Transverse colon (tissue), 4 donors: ENCODE data around the gene TUFM. TPM values are rescaled to one million over a fixed set of nuclear protein-coding genes. Genes with fewer than 3 reads are reported as not detected.

Source experiments
- DNase-seq: peaks from one replicate; pipeline ENCODE4 v3.0.0-alpha.2; 2019
- H3K27ac ChIP-seq, 4 donors: fragments of 200-600 bp; sonication (generic); 2 replicates each; pipeline ENCODE4 v1.5.1; 2016 to 2018; ENCODE audit warnings: inconsistent platforms in 4 of 4
- H3K27me3 ChIP-seq: fragments of 200-600 bp; sonication (generic); 2 replicates; pipeline ENCODE4 v1.5.1; 2017; ENCODE audit warnings: inconsistent platforms
- H3K36me3 ChIP-seq, 4 donors: fragments of 200-600 bp; sonication (generic); 2 replicates each; pipeline ENCODE4 v1.5.1; 2017 to 2019; ENCODE audit warnings: inconsistent platforms in 4 of 4
- H3K4me1 ChIP-seq, 4 donors: fragments of 200-600 bp; sonication (generic); 2 replicates each; pipeline ENCODE4 v1.5.1; 2017 to 2020; ENCODE audit warnings: inconsistent platforms in 4 of 4
- H3K4me3 ChIP-seq, 4 donors: fragments of 200-600 bp; sonication (generic); 1 replicate in 1 of 4; 2 replicates in 3 of 4; pipeline versions ENCODE4 v1.5.1 to v1.6.1; 2017 to 2019; ENCODE audit warnings: inconsistent platforms in 4 of 4
- H3K9me3 ChIP-seq, 2 donors: fragments of 200-600 bp; sonication (generic); 2 replicates each; pipeline ENCODE4 v1.5.1; 2017 to 2019; ENCODE audit warnings: inconsistent platforms in 2 of 2
- CTCF ChIP-seq, 5 experiments: fragments of 200-600 bp in 3 of 5; fragments of 450-650 bp in 2 of 5; sonication (generic) in 3 of 5; IDR thresholded peaks; 1 replicate in 2 of 5; 2 replicates in 3 of 5; pipeline ENCODE4 v1.5.1; 2016 to 2017; ENCODE audit warnings: antibody characterized with exemption in 5 of 5, inconsistent platforms in 3 of 5, mild to moderate bottlenecking in 2 of 5, moderate library complexity in 1 of 5
- EP300 ChIP-seq: sonication (generic); formaldehyde crosslinking; IDR thresholded peaks from one replicate; pipeline ENCODE4 v1.6.1; 2017; ENCODE audit warnings: antibody characterized with exemption, low read depth
- POLR2A ChIP-seq: fragments of 450-650 bp; IDR thresholded peaks from one replicate; pipeline ENCODE4 v1.6.1; 2016; ENCODE audit warnings: antibody characterized with exemption, mild to moderate bottlenecking, moderate library complexity
- POLR2AphosphoS5 ChIP-seq, 3 donors: sonication (generic); formaldehyde crosslinking; IDR thresholded peaks; one replicate each; pipeline ENCODE4 v1.6.1; 2016; ENCODE audit warnings: antibody characterized with exemption in 3 of 3
- WGBS, 2 donors: methylation state at CpG; one replicate each; pipeline ENCODE4 v1.1.5; 2018; ENCODE audit warnings: low coverage in 1 of 2; 5-methylcytosine and 5-hydroxymethylcytosine counted together
- in situ Hi-C, 4 donors: fragments of 200-750 bp; cut with MboI; loops; one replicate each; pipeline versions ENCODE4 v1.15.0 to v1.15.1; 2017; ENCODE audit warnings: low sequenced_read_pairs in 3 of 4, low pct_ligation_motif_present in 1 of 4, low pct_unique_long_range_greater_than_20kb in 1 of 4
- intact Hi-C: fragments of 100-400 bp; cut with DNase I; formaldehyde crosslinking; loops from one replicate; pipeline ENCODE4 v1.15.1; 2023; ENCODE audit warnings: low total_unique reads
- total RNA-seq, 4 donors: library from RNA; depleted of rRNA; stranded (reverse); fragments of >200 nt; gene quantifications; one replicate each; pipeline ENCODE4 v1.1.0, GENCODE V29; 2016

TUFM gene
- total RNA-seq, 4 donors from 2014 or later = 126 to 190 (median 143) TPM

GRCh38 chr16:28876019-28876659 lies 30.0 kb upstream of the TUFM start:
- Histone ChIP-seq H3K4me3 (no peak overlapping the region), H3K27me3 (no peaks in the 10 kb centered on the region), H3K27ac (no peak overlapping the region), H3K9me3 (no peaks in the 10 kb centered on the region), H3K36me3 (peaks cover 0 to 3% (median 0%) of the 10 kb centered on the region in 4 donors), H3K4me1 (peaks cover 5 to 17% (median 13%) of the 10 kb centered on the region in 4 donors)
- WGBS, 2 donors = 72% methylated on average over 17 of the region's 17 CpGs; no CpG with 5 or more reads in 1 of the 2 donors
- in situ Hi-C loops = no loop called here
- intact Hi-C loops = no loop called here
- no peak for TF ChIP-seq EP300
- no peak for TF ChIP-seq POLR2AphosphoS5 (IDR thresholded peaks at IDR 0.05)
- no peak for TF ChIP-seq CTCF (IDR thresholded peaks at IDR 0.05)
- no peak for TF ChIP-seq POLR2A
- DNase-seq = no peak

- no peak overlapping the region for H3K4me3 ChIP-seq
- no peaks in the 10 kb centered on the region for H3K27me3 ChIP-seq
- WGBS, 2 donors = 65% methylated on average over 13 of the region's 13 CpGs; no CpG with 5 or more reads in 1 of the 2 donors
- in situ Hi-C loops = no loop called here
- intact Hi-C loops = no loop called here
- no peak overlapping the region for H3K27ac ChIP-seq
- TF ChIP-seq CTCF (IDR thresholded peaks at IDR 0.05) = no peak
- TF ChIP-seq POLR2AphosphoS5 (IDR thresholded peaks at IDR 0.05) = no peak
- no peak for TF ChIP-seq POLR2A
- TF ChIP-seq EP300 = no peak
- peaks cover 0 to 9% (median 0%) of the 10 kb centered on the region in 4 donors for H3K36me3 ChIP-seq
- H3K4me1 ChIP-seq = peaks cover 5 to 14% (median 12%) of the 10 kb centered on the region in 4 donors
- no peak for DNase-seq
- no peaks in the 10 kb centered on the region for H3K9me3 ChIP-seq
Observed at GRCh38 chr16:28875134-28876018, 29.2 kb upstream of the TUFM start.

- H3K27me3 ChIP-seq = no peaks in the 10 kb centered on the region
- intact Hi-C loops = no loop called here
- no peak overlapping the region for H3K27ac ChIP-seq
- no peak overlapping the region for H3K4me3 ChIP-seq
- DNase-seq = no peak
- H3K4me1 ChIP-seq = peaks cover 5 to 7% (median 5%) of the 10 kb centered on the region in 4 donors
- H3K36me3 ChIP-seq = peaks cover 0 to 18% (median 3%) of the 10 kb centered on the region in 4 donors
- H3K9me3 ChIP-seq = no peaks in the 10 kb centered on the region
- in situ Hi-C loops = no loop called here
- WGBS, 2 donors = 71 to 86% methylated on average over 1 to 6 of the region's 6 CpGs
- TF ChIP-seq POLR2AphosphoS5 (IDR thresholded peaks at IDR 0.05) (no peak), EP300 (no peak), POLR2A (no peak), CTCF (IDR thresholded peaks at IDR 0.05) (no peak)
Observed at GRCh38 chr16:28874406-28874805, 28.3 kb upstream of the TUFM start.

GRCh38 chr16:28873543-28874201 lies 27.5 kb upstream of the TUFM start:
- 78 to 84% methylated on average over 3 to 18 of the region's 18 CpGs for WGBS, 2 donors

More at GRCh38 chr16:28873543-28874201, 27.5 kb upstream of the TUFM start:
- Histone ChIP-seq H3K27ac (no peak overlapping the region), H3K9me3 (no peaks in the 10 kb centered on the region), H3K36me3 (peaks cover 0 to 26% (median 6%) of the 10 kb centered on the region in 4 donors), H3K27me3 (no peaks in the 10 kb centered on the region), H3K4me3 (no peak overlapping the region), H3K4me1 (no peaks in the 10 kb centered on the region)
- TF ChIP-seq CTCF (IDR thresholded peaks at IDR 0.05) (peak; percentile 68 to 77 (median 75)), POLR2AphosphoS5 (IDR thresholded peaks at IDR 0.05) (no peak)
- in situ Hi-C loops (no loop called here), intact Hi-C loops (no loop called here)
- peak; percentile 30 for DNase-seq
